HT-29 (cell line): Measurements from ENCODE around the gene PXDC1. TPM values are rescaled to one million over a fixed set of nuclear protein-coding genes. Genes with fewer than 3 reads are reported as not detected.

Experiments used
- small RNA-seq: library from RNA; depleted of rRNA; stranded (forward); fragments of <200 nt; gene quantifications from one replicate; pipeline ENCODE3, GENCODE V24; 2014
- total RNA-seq: library from RNA; depleted of rRNA; stranded (reverse); fragments of >200 nt; shearing (Covaris generic); gene quantifications from 2 replicates; pipeline ENCODE4 v1.2.3, GENCODE V29; 2014; rRNA removed

PXDC1 gene
- total RNA-seq, 1 experiment from 2014 or later = 44.4 TPM

Small RNA genes lying within 50 kb of the gene (small RNA-seq; reads per million reads assigned to genes)
- gene AL033523.1 = not detected

Other genes starting within 250 kb of the PXDC1 start
- not detected in 2 replicates for gene FAM50B, start 97.7 kb upstream of the PXDC1 start, total RNA-seq